RCC 7860 (cell line): Measurements from ENCODE around the gene VEZF1.
"Not testable (repeated sequence)": the region's sequence is repeated elsewhere in the genome, so short reads cannot be mapped to it uniquely, and the experiment has no call there.

Source experiments
- DNase-seq: peaks from one replicate; pipeline ENCODE4 v3.0.0-alpha.2; 2015; ENCODE audit warnings: low spot score
- FAIRE-seq: peaks from 2 replicates; lab custom pipeline; 2012; peaks lifted over from hg19 to GRCh38; lab: Jason Lieb, UNC

VEZF1 gene

DNA sequence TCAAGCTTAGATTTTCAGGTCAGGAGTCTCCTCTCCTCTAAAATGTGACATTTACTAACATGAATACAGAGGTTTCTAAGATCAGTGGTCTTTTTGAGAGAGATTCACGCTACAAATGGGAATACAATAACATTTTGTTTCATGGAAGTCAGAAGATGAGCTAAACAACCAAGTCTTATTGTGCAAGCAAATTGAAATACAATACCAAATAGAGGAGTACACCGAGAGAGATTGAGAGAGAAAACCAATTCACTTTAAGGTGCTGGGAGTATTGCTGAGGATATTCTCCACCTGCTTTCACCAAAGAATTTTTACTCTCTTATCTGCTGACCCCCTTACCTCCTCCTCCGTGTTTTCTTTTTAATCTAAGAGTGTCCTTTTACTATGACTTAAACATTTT, 11.5 kb downstream of the VEZF1 start:
- DNase-seq (no peak), FAIRE-seq (no peak)

DNA sequence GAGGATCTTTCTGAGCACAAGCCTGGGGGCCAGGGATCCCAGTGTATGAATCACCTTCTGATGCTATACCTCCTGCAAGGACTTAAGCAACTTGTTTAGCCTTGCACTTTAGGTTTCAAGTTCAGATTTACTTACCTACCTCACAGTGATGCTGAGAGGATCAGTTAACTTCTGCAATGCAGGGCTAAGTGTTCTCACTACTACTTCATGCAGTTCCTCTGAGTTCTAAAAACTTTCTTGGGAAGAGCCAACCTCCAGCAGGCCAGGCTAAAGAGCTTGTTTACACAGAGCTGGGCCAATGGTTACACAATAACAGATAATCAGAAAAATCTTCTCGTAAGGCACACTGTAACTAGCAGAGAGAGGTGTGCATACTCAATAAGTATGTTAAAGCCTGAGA, 13.0 kb downstream of the VEZF1 start:
- DNase-seq (no peak), FAIRE-seq (no peak)

DNA sequence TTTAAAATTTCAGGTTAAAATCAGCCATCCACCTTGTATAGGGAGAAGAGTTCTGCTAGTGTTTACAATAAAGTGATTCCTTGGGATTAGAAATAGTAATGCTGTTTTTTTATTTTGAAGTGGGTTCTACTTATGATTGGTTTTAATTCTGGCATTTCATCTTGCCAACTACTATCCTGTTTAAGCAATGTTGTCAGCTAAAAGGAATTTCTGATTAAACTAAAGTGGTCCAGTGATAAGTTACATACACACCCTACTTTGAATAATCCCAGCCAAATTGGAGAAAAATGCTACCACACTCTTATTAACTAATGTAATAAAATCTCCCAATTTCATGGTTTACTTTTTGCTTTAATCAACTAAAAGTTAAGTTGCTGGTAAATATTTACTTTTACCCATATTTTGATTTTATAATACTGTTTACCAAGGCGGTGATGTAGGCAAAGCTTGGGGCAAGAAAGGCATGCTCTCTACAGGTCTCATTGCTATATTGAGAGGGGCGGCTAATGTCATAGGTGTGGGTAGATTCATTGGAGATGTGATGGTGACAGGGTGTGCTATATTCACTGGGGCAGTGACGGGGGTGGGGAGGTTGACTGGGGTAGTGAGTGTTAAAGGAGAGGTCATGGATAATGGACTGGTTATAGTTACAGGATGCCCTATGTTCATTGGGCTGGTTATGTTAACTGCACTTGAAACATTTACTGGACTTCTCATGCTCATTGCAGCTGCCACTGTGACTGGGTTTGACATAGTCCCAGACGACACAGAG, 13.8 kb downstream of the VEZF1 start:
- FAIRE-seq, DNase-seq: not testable (repeated sequence)

DNA sequence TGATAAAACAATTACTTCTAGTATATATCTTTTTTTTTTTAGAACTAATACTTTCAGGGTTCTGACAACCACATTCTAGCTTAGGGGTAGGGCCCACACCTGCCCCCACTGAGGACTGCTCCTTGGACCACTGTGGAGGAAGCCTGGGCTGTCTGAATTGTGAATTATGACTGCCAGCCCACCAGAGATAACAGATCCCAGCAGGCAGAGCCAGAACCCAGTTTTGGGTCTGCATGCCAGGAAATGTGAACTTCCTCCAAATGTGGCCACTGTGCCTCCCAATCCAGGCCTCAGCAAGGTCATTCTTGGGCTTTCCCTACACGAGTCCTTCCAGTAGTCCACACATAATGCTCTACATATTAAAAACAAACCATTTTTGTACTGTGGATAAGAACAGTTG, 15.9 kb downstream of the VEZF1 start:
- DNase-seq (no peak), FAIRE-seq (no peak)

DNA sequence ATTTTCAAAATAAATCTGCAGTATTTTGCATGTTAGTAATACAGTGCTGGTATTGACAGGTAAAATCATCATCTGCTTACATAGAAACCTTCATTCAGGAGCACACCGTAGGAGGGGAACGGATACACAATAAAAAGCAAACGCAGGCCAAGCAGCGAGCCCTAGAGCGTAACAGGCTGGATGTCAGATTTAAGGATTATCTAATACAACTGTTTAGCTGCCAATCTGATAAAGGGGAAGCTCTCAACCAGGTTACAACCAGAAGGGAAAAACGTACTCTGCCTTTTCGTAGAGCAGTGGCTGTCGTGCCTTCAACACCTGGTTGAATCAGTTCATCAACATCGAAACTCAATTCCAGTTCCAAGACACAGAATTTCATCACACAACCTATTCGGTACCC, 16.5 kb downstream of the VEZF1 start:
- no peak for FAIRE-seq
- no peak for DNase-seq

DNA sequence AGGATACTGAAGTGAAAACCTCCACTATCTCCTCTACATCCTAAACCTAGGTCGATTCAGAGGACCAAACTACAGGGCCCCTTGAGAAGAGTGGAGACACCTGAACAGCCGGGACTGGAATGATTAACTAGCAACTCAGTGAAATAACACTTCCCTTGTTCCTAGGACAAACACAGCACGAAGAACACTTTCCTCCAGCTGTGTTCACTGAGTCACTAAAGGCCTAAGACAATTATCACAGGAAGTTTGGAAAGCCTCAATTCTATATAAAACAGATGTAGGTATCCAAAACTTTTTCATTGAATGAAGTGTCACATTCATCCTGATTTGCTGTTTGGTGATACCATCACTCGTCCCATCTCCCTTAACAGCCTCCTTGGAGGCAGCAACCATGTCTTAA, 17.3 kb downstream of the VEZF1 start:
- DNase-seq = peak; percentile 50
- FAIRE-seq = no peak

DNA sequence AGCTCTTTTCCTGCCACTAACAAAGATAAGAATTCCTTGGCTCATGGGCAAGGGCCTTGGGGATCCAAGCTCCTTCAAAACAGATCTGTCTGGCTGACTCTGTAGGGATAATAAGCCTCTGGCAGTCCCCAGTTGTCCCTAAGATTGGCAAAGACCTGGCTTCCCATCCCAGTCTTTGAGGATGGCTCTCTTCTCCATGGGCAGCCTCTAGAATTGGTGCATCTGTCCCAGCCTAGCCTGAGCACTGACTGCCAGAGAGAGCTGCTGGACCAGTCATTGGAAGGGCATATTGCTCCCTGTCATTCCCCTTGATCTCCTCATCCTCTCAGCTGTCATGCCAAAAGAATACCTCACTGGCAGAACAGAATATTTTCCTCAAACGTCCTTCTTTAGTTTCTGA, 19.6 kb downstream of the VEZF1 start:
- DNase-seq (no peak), FAIRE-seq (no peak)

DNA sequence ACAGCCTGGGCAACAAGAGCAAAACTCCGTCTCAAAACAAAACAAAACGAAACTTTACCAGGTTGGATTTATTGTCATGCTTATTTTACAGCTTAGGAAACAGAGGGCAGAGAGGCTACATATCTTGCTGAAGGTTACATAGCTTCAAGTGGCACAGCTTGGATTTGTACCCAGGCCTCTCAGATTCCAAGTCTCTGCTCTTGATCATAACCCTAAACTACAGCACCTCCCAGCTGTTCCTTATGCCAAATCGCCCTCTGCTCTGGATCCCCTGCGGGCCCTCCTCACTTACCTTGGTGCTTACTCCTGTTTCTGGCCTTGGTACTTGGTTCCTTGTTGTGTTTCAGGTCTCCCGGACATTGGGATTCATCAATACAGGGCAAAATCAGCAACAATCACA, 21.2 kb downstream of the VEZF1 start:
- DNase-seq (no peak), FAIRE-seq (no peak)

DNA sequence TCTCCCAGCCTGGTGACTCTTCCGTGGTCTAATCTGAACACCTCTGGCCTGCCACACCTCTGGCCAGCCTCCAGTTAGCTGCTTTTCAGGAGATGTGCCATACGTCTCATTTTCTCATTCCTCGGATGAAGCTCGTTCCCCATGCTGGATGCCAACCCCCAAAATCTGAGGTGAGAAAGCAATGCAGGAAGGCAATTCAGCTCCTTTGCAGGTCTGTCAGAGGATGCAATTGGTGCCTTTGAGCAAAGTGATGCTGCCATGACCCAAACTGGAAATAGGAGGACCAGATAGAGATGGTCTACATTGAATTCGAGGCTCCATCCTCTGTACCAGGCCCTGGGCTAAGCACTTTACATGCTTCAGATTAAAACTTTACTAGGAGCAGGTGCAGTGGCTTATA, 21.8 kb downstream of the VEZF1 start:
- no peak for DNase-seq
- no peak for FAIRE-seq

DNA sequence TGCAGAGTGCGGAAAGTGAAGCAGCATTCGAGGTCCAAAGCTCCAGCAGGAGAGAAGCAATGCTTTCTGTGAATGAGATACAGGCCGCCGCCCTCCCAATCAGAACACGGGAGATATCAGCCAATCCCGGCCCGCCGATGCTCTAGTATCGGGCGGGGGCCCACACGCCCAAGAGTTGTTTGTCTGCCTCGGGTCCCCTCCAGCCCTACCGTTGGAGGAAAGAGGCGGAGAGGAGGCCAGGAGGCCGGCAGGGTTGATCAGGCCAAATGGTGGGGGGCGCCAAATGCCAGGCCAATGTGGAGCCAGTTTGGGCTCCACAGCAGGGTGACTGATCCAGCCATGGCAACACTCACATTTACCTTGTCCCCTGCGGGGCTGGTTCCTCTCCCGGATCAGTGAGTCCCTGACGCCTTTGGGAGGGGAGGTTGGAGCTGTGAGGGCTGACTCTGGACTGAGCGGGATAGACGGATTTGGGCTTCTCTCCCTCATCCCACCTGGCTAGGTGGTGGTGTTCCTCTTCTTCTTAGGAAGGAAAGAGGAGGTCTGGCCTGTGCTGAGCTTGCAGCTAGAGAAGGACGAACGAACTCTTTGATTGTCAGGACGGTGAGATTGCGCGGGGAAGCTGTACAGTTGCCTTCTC, 22.4 kb downstream of the VEZF1 start:
- FAIRE-seq (no peak), DNase-seq (no peak)

DNA sequence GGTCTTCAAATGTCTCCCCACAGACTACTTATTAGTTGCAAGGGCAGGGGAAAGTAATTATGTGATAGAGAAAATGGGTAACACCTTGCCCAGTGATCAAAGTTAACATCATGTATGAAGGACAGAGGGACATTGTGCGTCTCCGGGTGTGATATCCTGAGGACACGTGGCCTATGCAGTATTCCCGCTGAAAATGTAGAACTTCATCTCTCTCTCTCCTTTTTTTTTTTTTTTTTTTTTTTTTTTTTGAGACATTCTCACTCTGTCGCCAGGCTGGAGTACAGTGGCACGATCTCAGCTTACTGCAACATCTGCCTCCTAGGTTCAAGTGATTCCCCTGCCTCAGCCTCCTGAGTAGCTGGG, 24.9 kb downstream of the VEZF1 start:
- DNase-seq (no peak), FAIRE-seq (no peak)

DNA sequence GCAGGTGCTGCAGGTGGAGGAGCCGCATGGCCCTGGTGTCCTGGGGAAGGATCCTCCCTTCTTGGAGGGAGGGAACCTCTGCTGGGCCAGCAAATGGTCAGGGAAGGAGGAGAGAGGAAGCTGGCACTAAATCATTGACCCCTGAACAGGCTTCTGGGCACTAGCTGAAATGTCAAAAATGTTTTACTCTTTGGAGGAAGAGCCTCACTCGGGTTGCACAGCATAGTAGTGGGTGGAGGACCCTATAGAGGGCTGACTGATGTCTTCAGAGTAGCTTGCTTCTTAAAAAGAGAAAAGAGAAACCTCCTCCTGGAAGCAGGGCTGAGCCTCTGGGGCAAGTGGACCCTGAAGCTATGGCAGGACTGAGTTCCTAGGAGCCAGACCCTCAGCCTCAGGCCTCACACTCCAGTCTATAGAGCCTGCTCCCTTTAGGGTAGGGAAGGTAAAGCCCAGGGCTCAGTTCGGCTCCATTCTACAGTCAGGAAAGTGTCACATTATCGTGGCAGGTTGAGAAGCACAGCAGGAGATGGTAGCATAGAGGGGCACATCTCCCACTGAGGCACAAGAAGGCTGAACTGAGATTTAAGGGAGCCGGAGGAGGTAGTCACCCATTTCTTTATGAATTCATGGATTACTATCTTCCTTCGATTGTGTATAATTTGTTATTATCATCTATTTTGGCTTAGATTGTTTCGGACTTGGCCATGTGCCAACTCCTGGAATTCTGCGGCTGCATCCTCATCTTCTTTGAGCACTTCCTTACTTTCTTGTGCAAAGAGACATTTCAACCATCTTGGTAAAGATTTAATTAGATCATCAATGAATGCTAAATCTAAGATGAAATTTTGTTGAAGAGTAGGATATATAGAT, 25.5 kb downstream of the VEZF1 start:
- DNase-seq (no peak), FAIRE-seq (no peak)

DNA sequence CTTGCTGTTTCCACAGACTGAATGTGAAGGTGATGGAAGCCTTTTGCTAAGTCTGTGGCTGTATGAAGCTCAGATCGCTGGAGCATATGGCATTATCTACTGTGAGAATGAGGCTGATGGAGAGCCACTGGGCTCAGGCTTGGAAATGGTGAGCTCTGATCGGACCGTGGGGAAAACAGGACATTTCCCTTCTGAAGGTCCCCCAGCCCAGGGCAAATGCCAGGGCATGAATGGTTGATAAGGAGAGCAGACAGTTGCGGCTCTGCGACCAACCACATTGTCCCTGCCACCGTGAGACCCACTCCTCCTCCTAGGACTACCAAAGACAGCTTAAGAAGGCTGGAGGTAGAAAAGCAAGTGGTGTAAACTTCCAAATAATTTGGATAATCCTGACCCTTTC, 28.1 kb downstream of the VEZF1 start:
- FAIRE-seq (no peak), DNase-seq (no peak)

DNA sequence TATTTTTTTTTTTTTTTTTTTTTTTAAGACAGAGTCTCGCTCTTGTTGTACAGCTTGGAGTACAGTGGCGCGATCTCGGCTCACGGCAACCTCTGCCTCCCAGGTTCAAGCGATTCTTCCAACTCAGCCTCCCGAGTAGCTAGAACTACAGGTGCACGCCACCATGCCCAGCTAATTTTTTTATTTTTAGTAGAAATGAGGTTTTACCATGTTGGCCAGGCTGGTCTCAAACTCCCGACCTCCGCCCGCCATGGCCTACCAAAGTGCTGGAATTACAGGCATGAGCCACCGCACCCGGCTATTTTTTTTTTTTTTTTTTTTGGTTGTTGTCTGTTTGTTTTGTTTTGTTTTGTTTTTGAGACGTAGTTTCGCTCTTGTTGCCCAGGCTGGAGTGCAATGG, 29.7 kb downstream of the VEZF1 start:
- not testable (repeated sequence) for DNase-seq, FAIRE-seq

DNA sequence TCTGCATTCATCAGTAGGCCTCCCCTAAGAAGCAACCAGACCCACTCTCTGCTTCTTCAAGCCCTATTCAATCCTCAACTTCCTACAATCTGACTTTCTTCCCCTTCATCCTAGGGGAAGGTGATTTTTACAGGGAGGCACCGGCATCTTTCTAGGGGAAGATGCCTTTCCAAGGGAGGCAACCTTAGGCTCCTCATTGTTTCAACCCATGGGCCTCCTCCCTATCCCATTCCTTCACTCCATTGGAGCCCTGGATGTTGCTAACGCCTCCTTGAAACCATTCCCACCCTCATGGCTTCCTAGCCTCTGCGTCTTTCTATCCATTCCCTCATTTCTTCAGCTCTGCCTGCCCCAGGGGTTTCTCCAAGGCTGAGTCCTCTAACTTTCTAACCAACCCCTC, 30.2 kb downstream of the VEZF1 start:
- DNase-seq (no peak), FAIRE-seq (no peak)

DNA sequence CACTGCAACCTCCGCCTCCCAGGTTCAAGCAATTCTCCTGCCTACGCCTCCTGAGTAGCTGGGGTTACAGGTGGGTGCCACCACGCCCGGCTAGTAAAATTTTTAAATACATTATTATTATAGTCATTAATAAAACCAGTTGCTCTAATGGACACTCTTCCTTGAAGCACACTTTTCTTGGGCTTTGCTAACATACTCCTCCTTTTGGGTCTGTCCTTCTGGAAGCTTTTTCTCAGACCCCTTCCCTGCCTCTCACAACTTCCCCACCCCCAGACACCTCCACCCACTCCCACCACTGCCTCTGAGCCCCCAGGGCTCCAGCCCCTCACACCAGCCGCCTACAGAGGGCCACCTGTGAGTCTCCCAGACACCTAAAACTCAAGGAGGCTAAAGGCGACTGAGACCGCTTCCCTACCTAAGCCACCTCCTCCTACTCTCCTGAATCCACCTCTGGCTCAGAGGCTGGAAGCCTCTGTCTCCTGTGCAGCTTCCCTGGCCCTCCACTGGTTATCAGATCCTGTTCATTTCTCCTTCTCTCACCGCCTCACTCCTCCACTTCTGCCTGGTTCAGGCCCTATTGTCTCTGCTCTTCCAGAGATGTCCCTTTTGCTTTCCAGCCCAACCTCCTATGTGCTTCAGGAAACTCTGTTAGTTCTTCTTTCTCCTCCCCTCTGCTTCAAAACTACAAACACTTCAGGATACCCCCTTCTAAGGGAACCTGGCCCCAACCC, 30.8 kb downstream of the VEZF1 start:
- DNase-seq (no peak), FAIRE-seq (no peak)

DNA sequence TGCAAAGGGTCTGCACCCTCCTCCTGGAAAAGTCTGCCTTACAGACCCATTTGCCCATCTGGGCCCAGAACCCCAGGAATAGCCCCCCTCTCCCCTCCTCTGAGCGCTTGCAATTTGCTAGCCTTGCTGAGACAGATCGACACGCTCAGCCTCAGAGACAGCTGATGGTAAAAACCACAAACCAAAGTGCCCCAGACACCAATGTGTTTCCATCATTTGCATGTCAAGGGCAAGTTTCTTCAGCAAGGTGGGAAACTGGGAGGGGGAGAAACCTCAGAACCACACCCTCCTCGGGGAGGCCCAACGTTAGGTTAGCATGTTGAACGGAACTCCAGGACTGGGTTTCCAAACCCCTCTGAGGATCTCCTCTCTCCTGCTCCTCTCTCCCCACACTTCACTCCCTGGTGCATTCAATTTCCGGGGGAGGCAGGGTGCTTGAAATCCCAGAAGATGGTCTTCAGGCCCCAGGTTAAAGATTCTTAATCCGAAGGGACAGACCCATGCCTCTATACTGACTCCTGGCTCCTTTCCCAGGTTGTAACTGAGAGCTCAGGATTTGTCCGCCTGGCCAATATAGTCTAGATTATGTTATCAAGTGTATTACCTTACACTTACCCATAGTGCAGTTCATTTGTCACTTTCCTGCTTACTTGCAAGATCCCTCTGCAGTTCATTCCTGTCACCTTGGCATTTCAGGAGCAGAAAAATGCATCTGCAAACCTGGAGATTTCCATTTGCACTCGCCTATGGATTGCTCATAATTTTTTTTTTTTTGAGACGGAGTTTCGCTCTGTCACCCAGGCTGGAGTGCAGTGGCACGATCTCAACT, 31.5 kb downstream of the VEZF1 start:
- no peak for DNase-seq
- FAIRE-seq = no peak

DNA sequence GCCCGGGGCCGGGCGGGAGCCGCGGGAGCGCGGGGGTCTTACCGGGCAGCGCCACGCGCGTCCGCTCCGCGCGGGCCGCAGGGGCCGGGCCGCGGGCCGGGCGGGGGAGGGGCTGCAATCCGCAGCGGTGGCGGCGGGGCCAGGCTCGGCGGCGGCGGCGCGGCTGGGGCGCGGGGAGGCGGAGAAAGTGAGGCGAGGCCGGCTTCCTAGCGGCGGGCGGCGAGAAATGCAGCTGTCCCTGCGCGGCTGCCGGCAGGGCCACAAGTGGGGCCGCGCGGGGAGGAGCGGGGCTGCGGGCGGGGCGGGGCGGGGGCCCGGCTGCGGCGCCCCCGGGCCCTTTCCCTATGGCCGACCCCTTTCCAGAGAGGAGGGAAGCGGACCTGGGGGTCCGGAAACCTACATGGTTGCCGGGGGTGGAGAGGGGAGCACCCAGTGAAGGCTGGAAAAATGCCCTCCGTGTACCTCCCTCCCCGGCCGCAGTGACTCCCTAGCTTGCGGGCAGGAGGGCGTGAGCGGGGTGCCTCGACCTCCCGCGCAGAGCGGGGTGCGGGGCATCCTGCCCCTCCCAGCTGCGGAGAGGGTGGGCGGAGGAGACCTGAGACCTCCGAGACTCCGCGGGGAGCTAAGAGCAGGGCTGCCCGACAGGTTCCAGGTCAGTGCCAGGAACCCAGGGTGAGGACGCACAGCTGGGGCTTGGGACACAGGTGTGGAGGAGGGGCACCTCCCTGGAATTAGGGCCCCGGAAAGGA, 32.7 kb downstream of the VEZF1 start, which contains the start of gene CUEDC1:
Gene CUEDC1 (minus strand): TSS at position 230 of the 749 bp plus-strand sequence. CDS start 69,848 bp downstream, outside the sequence.
- FAIRE-seq = no peak

DNA sequence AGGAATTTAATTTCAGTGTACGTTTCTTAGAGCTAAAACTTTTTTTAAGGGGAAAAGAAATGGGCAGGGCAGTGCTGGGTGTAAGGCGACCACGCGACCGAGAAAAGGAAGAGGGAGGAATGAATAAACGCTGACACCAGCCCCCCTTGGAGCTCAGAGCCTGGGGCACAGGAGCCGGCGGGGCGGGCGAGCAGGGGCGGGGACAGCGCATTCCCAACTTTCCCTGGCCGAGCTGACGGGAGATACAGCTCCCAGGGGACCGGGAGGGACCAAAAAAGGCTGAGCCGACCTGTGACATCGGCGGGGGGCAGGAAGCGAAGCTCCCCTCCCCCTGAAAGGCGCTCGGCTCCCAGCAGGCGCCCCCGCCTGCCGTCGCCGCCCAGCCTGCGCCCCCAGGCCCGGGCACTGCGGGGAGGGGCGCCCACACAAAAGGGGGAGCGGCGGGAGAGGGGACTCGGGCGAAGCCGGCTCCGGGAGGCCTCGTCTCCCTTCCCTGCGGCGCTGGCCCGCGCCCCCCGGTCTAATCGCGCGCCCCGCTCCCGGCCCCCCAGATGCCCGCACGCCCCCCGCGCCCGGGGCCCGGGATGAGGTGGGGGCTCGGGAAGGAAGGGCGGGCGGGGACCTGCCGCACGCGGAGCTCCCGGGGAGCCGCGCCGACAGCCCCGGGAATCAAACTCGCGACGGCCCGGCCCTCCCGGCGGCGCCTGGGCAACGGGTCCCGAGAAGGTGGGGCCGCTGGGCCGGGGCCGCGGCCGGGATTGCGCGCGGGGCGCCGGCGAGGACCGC, 33.5 kb downstream of the VEZF1 start:
- DNase-seq (peak; percentile 73), FAIRE-seq (no peak)

More for the DNA sequence above, 32.7 kb downstream of the VEZF1 start, which contains the start of gene CUEDC1:
- DNase-seq = peak; percentile 53
